K562 (cell line): ENCODE data around the gene PDE8A. TPM values are rescaled to one million over a fixed set of nuclear protein-coding genes. Genes with fewer than 3 reads are reported as not detected.

ENCODE experiments used
- ATF4 ChIP-seq: fragments of 450-650 bp; formaldehyde crosslinking; IDR thresholded peaks from 2 replicates; pipeline ENCODE4 v1.4.0; 2022; ENCODE audit warnings: mild to moderate bottlenecking, moderate library complexity
- CBX1 ChIP-seq: sonication (generic); IDR thresholded peaks from 2 replicates; pipeline ENCODE4 v1.6.1; 2016; ENCODE audit warnings: antibody characterized with exemption, low read depth, mild to moderate bottlenecking
- CTCFL ChIP-seq: IDR thresholded peaks from 2 replicates; pipeline ENCODE4 v1.6.1; 2011; ENCODE audit warnings: borderline replicate concordance, low read depth, mild to moderate bottlenecking, moderate library complexity, low read length; ENCODE audit not compliant: insufficient read depth, poor library complexity, severe bottlenecking
- EHMT2 ChIP-seq: fragments of 450-650 bp; IDR thresholded peaks from 2 replicates; pipeline ENCODE4 v1.6.1; 2018; ENCODE audit warnings: antibody characterized with exemption
- EP300 ChIP-seq: IDR thresholded peaks from 2 replicates; pipeline ENCODE4 v1.6.1; 2012; ENCODE audit warnings: low read length, improper control_type of control experiment
- GATA2 ChIP-seq: sonication (generic); formaldehyde crosslinking; IDR thresholded peaks from 2 replicates; pipeline ENCODE4 v1.4.0; 2020; ENCODE audit warnings: mild to moderate bottlenecking, missing genetic modification reagents
- PBX2 ChIP-seq, 2 experiments: IDR thresholded peaks in 1 of 2; conservative IDR thresholded peaks in 1 of 2; 2 replicates each; pipeline ENCODE4 v1.6.1; 2016; ENCODE audit warnings: low read depth in 2 of 2, mild to moderate bottlenecking in 1 of 2, missing compliant biosample characterization in 1 of 2, missing genetic modification characterization in 1 of 2, moderate library complexity in 1 of 2
- RAD21 ChIP-seq, 2 experiments: fragments of 250-450 bp in 1 of 2; fragments of 450-650 bp in 1 of 2; sonication (Bioruptor Pico) in 1 of 2; formaldehyde crosslinking in 1 of 2; IDR thresholded peaks in 1 of 2; conservative IDR thresholded peaks in 1 of 2; 2 replicates each; pipeline versions ENCODE4 v1.4.0 to v1.8.0; 2020 to 2022; ENCODE audit warnings: mild to moderate bottlenecking in 2 of 2, moderate library complexity in 1 of 2
- RBFOX2 ChIP-seq: fragments of 200-400 bp; formaldehyde crosslinking; IDR thresholded peaks from 2 replicates; pipeline ENCODE4 v1.6.1; 2017; ENCODE audit warnings: low read depth, mild to moderate bottlenecking, low read length, moderate library complexity
- RNF2 ChIP-seq: sonication (generic); IDR thresholded peaks from 2 replicates; pipeline ENCODE4 v1.6.1; 2016
- SAFB2 ChIP-seq: fragments of 200-400 bp; formaldehyde crosslinking; IDR thresholded peaks from 2 replicates; pipeline ENCODE4 v1.6.1; 2018; ENCODE audit warnings: borderline replicate concordance, low read length, low read depth, moderate library complexity; ENCODE audit not compliant: severe bottlenecking
- SMARCA4 ChIP-seq: fragments of 450-650 bp; IDR thresholded peaks from 2 replicates; pipeline ENCODE4 v1.6.1; 2016
- XRCC5 ChIP-seq: fragments of 200-400 bp; formaldehyde crosslinking; IDR thresholded peaks from 2 replicates; pipeline ENCODE4 v1.6.1; 2017; ENCODE audit warnings: low read depth, mild to moderate bottlenecking, low read length
- ZNF384 ChIP-seq: IDR thresholded peaks from 2 replicates; pipeline ENCODE4 v1.6.1; 2012; ENCODE audit warnings: low read depth, low read length, improper control_type of control experiment
- ZNF717 ChIP-seq: fragments of 250-450 bp; sonication (Bioruptor Pico); IDR thresholded peaks from 2 replicates; pipeline ENCODE4 v1.5.0; 2021
- ZNF778 ChIP-seq: fragments of 450-650 bp; formaldehyde crosslinking; IDR thresholded peaks from 2 replicates; pipeline ENCODE4 v1.4.0; 2020; ENCODE audit warnings: mild to moderate bottlenecking, moderate library complexity
- ZSCAN29 ChIP-seq: fragments of 450-650 bp; IDR thresholded peaks from 2 replicates; pipeline ENCODE4 v1.6.1; 2017
- polyA plus RNA-seq, 8 experiments: library from polyadenylated mRNA; depleted of rRNA in 4 of 8; stranded (reverse) in 5 of 8; unstranded in 3 of 8; fragments of >200 nt; fragmentation: Nextera tagmentation in 2 of 8; fragmentation: Illumina TruSeq in 1 of 8; extraction: Ambion mirVana in 2 of 8; extraction: Trizol in 1 of 8; gene quantifications; 2 replicates each; pipeline versions ENCODE4 v1.2.1 to v1.2.3, GENCODE V29; 2011 to 2014; ENCODE audit warnings: inconsistent platforms in 1 of 8, missing spikeins in 1 of 8
- total RNA-seq, 7 experiments: library from RNA; depleted of rRNA in 6 of 7; stranded (reverse); fragments of >200 nt in 6 of 7; fragmentation: Illumina TruSeq in 2 of 7; extraction: Trizol in 2 of 7; gene quantifications; 2 replicates each; pipeline versions ENCODE4 v1.2.1 to v1.2.3, GENCODE V29; 2011 to 2021; ENCODE audit warnings: low replicate concordance in 1 of 7
- TF ChIP-seq, protein P1 (sequence below), 3 experiments: IDR thresholded peaks in 2 of 3; conservative IDR thresholded peaks in 1 of 3; 2 replicates each; pipeline ENCODE4 v1.5.1; 2011 to 2012; ENCODE audit warnings: low read length in 3 of 3, mild to moderate bottlenecking in 3 of 3, control low read depth in 2 of 3, improper control_type of control experiment in 1 of 3, inconsistent platforms in 1 of 3, low read depth in 1 of 3, mixed read lengths in 1 of 3, moderate library complexity in 1 of 3; ENCODE audit not compliant: insufficient read depth in 2 of 3
- TF ChIP-seq, protein P2 (sequence below): sonication (generic); formaldehyde crosslinking; IDR thresholded peaks from 2 replicates; pipeline ENCODE4 v1.8.0; 2022; ENCODE audit warnings: missing genetic modification reagents, mild to moderate bottlenecking, moderate library complexity, borderline replicate concordance

The PDE8A gene
- total and polyA plus RNA-seq, 9 of the 15 experiments (the other 6 are each of a cell fraction or from before 2014, with no cell fraction given): 5.9 to 40.3 (median 19.8) TPM

- TF ChIP-seq PBX2 (CRISPR knock-in tag; IDR thresholded peaks at IDR 0.05; ENCODE audit: low read depth): no peak
- no peak for TF ChIP-seq PBX2 (tag; conservative IDR thresholded peaks at IDR 0.05; ENCODE audit: low read depth)
- 0 out of 2 replicates have a peak, but pooled peaks have one; percentile 9 for TF ChIP-seq EP300
- TF ChIP-seq GATA2 (CRISPR knock-in tag): peak; percentile 40; the same call in 1 of the 2 replicates
- no peak for TF ChIP-seq SAFB2
- no peak for TF ChIP-seq XRCC5
- no peak for TF ChIP-seq ZSCAN29
- no peak for TF ChIP-seq ZNF717 (CRISPR knock-in tag)
- TF ChIP-seq, protein P1, sequence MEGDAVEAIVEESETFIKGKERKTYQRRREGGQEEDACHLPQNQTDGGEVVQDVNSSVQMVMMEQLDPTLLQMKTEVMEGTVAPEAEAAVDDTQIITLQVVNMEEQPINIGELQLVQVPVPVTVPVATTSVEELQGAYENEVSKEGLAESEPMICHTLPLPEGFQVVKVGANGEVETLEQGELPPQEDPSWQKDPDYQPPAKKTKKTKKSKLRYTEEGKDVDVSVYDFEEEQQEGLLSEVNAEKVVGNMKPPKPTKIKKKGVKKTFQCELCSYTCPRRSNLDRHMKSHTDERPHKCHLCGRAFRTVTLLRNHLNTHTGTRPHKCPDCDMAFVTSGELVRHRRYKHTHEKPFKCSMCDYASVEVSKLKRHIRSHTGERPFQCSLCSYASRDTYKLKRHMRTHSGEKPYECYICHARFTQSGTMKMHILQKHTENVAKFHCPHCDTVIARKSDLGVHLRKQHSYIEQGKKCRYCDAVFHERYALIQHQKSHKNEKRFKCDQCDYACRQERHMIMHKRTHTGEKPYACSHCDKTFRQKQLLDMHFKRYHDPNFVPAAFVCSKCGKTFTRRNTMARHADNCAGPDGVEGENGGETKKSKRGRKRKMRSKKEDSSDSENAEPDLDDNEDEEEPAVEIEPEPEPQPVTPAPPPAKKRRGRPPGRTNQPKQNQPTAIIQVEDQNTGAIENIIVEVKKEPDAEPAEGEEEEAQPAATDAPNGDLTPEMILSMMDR (IDR thresholded peaks at IDR 0.05 in 2 of 3, conservative IDR thresholded peaks at IDR 0.05 in 1 of 3; ENCODE audit: insufficient read depth in 2 of 3, low read depth in 1 of 3, low read length in 3 of 3): peak; percentile 58 to 78 (median 68)
- no peak for TF ChIP-seq RBFOX2
- no peak for TF ChIP-seq CBX1
- 0 out of 2 replicates have a peak, but pooled peaks have one; percentile 32 for TF ChIP-seq SMARCA4
- TF ChIP-seq ZNF384: no peak
- peak; percentile 38 for TF ChIP-seq CTCFL
- peak; percentile 75 to 85 for TF ChIP-seq RAD21 (CRISPR knock-in tag; conservative IDR thresholded peaks at IDR 0.05 in 1 of 2, IDR thresholded peaks at IDR 0.05 in 1 of 2)
- TF ChIP-seq ZNF778: no peak
- TF ChIP-seq ATF4 (CRISPR knock-in tag): no peak
- TF ChIP-seq, protein P2, sequence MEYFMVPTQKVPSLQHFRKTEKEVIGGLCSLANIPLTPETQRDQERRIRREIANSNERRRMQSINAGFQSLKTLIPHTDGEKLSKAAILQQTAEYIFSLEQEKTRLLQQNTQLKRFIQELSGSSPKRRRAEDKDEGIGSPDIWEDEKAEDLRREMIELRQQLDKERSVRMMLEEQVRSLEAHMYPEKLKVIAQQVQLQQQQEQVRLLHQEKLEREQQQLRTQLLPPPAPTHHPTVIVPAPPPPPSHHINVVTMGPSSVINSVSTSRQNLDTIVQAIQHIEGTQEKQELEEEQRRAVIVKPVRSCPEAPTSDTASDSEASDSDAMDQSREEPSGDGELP: no peak
- TF ChIP-seq RNF2: no peak
- TF ChIP-seq EHMT2: peak; percentile 10; the same call in 1 of the 2 replicates
Observed at GRCh38 chr15:85044251-85044853, 62.7 kb downstream of the PDE8A start (continued).
